Tibial artery (tissue), 4 donors: ENCODE results near the gene IL2.

Experiments
- DNase-seq, 2 donors: peaks; one replicate each; pipeline ENCODE4 v3.0.0-alpha.2; 2019
- H3K27ac ChIP-seq, 2 donors: fragments of 200-600 bp; sonication (generic) in 1 of 2; 1 replicate in 1 of 2; 2 replicates in 1 of 2; pipeline ENCODE4 v1.5.1; 2018 to 2019; ENCODE audit warnings: mild to moderate bottlenecking in 1 of 2
- H3K27me3 ChIP-seq, 2 donors: fragments of 200-600 bp; sonication (generic) in 1 of 2; one replicate each; pipeline versions ENCODE4 v1.5.1 to v1.6.0; 2016 to 2019
- H3K36me3 ChIP-seq, 3 donors: fragments of 200-600 bp; sonication (generic) in 2 of 3; one replicate each; pipeline ENCODE4 v1.5.1; 2016 to 2019; ENCODE audit warnings: mild to moderate bottlenecking in 2 of 3
- H3K4me1 ChIP-seq, 4 donors: fragments of 200-600 bp; sonication (generic) in 2 of 4; 1 replicate in 3 of 4; 2 replicates in 1 of 4; pipeline ENCODE4 v1.5.1; 2016 to 2019
- H3K4me3 ChIP-seq, 2 donors: fragments of 200-600 bp; sonication (generic) in 1 of 2; 1 replicate in 1 of 2; 2 replicates in 1 of 2; pipeline ENCODE4 v1.5.1; 2018 to 2019; ENCODE audit warnings: mild to moderate bottlenecking in 2 of 2
- H3K9me3 ChIP-seq, 3 donors: fragments of 200-600 bp; sonication (generic) in 1 of 3; one replicate each; pipeline ENCODE4 v1.5.1; 2016 to 2019
- CTCF ChIP-seq, 2 experiments: fragments of 200-600 bp in 1 of 2; fragments of 450-650 bp in 1 of 2; IDR thresholded peaks; one replicate each; pipeline ENCODE4 v1.5.1; 2017 to 2019; ENCODE audit warnings: antibody characterized with exemption in 2 of 2, mild to moderate bottlenecking in 1 of 2, moderate library complexity in 1 of 2
- intact Hi-C: fragments of 100-400 bp; cut with DNase I; formaldehyde crosslinking; loops from one replicate; pipeline ENCODE4 v1.15.0; 2023; ENCODE audit warnings: low total_unique reads

The IL2 gene

GRCh38 chr4:122481766-122482405, 25.4 kb upstream of the IL2 start:
- no peak overlapping the region for H3K27ac ChIP-seq
- H3K9me3 ChIP-seq: no peaks in the 10 kb centered on the region
- TF ChIP-seq CTCF (IDR thresholded peaks at IDR 0.05): no peak
- no peak overlapping the region for H3K4me3 ChIP-seq
- intact Hi-C loops: no loop called here
- DNase-seq: no peak
- H3K27me3 ChIP-seq: no peaks in the 10 kb centered on the region
- H3K4me1 ChIP-seq: no peaks in the 10 kb centered on the region
- no peaks in the 10 kb centered on the region for H3K36me3 ChIP-seq

GRCh38 chr4:122480655-122481487, 24.3 kb upstream of the IL2 start:
- no peak overlapping the region for H3K27ac ChIP-seq
- no peaks in the 10 kb centered on the region for H3K9me3 ChIP-seq
- no peaks in the 10 kb centered on the region for H3K36me3 ChIP-seq
- no peaks in the 10 kb centered on the region for H3K27me3 ChIP-seq
- no peaks in the 10 kb centered on the region for H3K4me1 ChIP-seq
- no peak for TF ChIP-seq CTCF (IDR thresholded peaks at IDR 0.05)
- no peak for DNase-seq
- H3K4me3 ChIP-seq: no peak overlapping the region
- intact Hi-C loops: no loop called here

- Histone ChIP-seq H3K4me3 (no peak overlapping the region), H3K36me3 (no peaks in the 10 kb centered on the region), H3K4me1 (no peaks in the 10 kb centered on the region), H3K27me3 (no peaks in the 10 kb centered on the region), H3K27ac (no peak overlapping the region), H3K9me3 (no peaks in the 10 kb centered on the region)
- intact Hi-C loops: no loop called here
- no peak for TF ChIP-seq CTCF (IDR thresholded peaks at IDR 0.05)
- no peak for DNase-seq
These were observed 23.5 kb upstream of the IL2 start for GRCh38 chr4:122479935-122480416.

GRCh38 chr4:122476745-122477144, 20.2 kb upstream of the IL2 start:
- Histone ChIP-seq H3K27me3 (no peaks in the 10 kb centered on the region), H3K4me3 (no peak overlapping the region), H3K36me3 (no peaks in the 10 kb centered on the region), H3K4me1 (no peaks in the 10 kb centered on the region), H3K9me3 (no peaks in the 10 kb centered on the region), H3K27ac (no peak overlapping the region)
- intact Hi-C loops: no loop called here
- TF ChIP-seq CTCF (IDR thresholded peaks at IDR 0.05): no peak
- no peak for DNase-seq

- no peaks in the 10 kb centered on the region for H3K27me3 ChIP-seq
- no peak overlapping the region for H3K27ac ChIP-seq
- H3K4me3 ChIP-seq: no peak overlapping the region
- H3K9me3 ChIP-seq: no peaks in the 10 kb centered on the region
- DNase-seq: no peak
- TF ChIP-seq CTCF (IDR thresholded peaks at IDR 0.05): no peak
- H3K4me1 ChIP-seq: no peaks in the 10 kb centered on the region
- intact Hi-C loops: no loop called here
- H3K36me3 ChIP-seq: no peaks in the 10 kb centered on the region
These were observed 19.6 kb upstream of the IL2 start for GRCh38 chr4:122476126-122476525.
